A549 (cell line): ENCODE measurements around the gene NPHS1. TPM values are rescaled to one million over a fixed set of nuclear protein-coding genes. Genes with fewer than 3 reads are reported as not detected.

Experiments
- ATAC-seq, 2 experiments: fragments of 200-7000 bp in 1 of 2; fragments of >200 bp in 1 of 2; cut with Nextera tagmentation in 1 of 2; cut with Tn5 transposase in 1 of 2; 3 replicates each; pipeline versions ENCODE4 v1.8.0 to v1.9.1; 2018 to 2020; ENCODE audit warnings: mild to moderate bottlenecking in 1 of 2, moderate library complexity in 1 of 2
- CTCF ChIA-PET: fragments of 300-600 bp; sonication (Branson Sonifier 250); formaldehyde crosslinking; extraction: SDS; loops from one replicate; lab custom pipeline; 2021; ENCODE audit warnings: antibody characterized with exemption, inconsistent platforms; lab: Yijun Ruan, JAX
- POLR2A ChIA-PET: fragments of 350-600 bp; formaldehyde crosslinking; extraction: SDS; loops from one replicate; lab custom pipeline; 2021; ENCODE audit warnings: antibody characterized with exemption, inconsistent platforms; lab: Yijun Ruan, JAX
- DNase-seq, 2 experiments: peaks; one replicate each; pipeline versions ENCODE4 v3.0.0 to v3.0.0-alpha.2; 2011 to 2016; ENCODE audit warnings: low read depth in 1 of 2, low spot score in 1 of 2
- FAIRE-seq: peaks from 2 replicates; lab custom pipeline; 2011; peaks lifted over from hg19 to GRCh38; lab: Jason Lieb, UNC
- H3K27ac ChIP-seq, 2 experiments: fragments of >200 bp; sonication (Bioruptor Twin); formaldehyde crosslinking; 3 replicates each; pipeline ENCODE4 v1.5.1; 2016 to 2017
- H3K4me1 ChIP-seq: fragments of >200 bp; sonication (Bioruptor Twin); formaldehyde crosslinking; 3 replicates; pipeline ENCODE4 v1.6.1; 2016
- H3K4me2 ChIP-seq: fragments of >200 bp; sonication (Bioruptor Twin); formaldehyde crosslinking; 3 replicates; pipeline ENCODE4 v1.6.1; 2016
- H3K4me3 ChIP-seq: fragments of >200 bp; sonication (Bioruptor Twin); formaldehyde crosslinking; 3 replicates; pipeline ENCODE4 v1.5.1; 2016
- H3K9me3 ChIP-seq: fragments of >200 bp; sonication (Bioruptor Twin); formaldehyde crosslinking; 3 replicates; pipeline ENCODE4 v1.6.1; 2016
- ATOH8 ChIP-seq: fragments of 250-450 bp; sonication (Bioruptor Pico); IDR thresholded peaks from 2 replicates; pipeline ENCODE4 v1.5.0; 2020; ENCODE audit warnings: low read depth, mild to moderate bottlenecking, moderate library complexity
- BHLHE40 ChIP-seq: IDR thresholded peaks from 2 replicates; pipeline ENCODE4 v1.6.1; 2012; ENCODE audit warnings: low read depth, low read length, inconsistent platforms
- CBX2 ChIP-seq: fragments of 200-600 bp; sonication (generic); IDR thresholded peaks from 2 replicates; pipeline ENCODE4 v1.6.1; 2016; ENCODE audit warnings: low read depth, mild to moderate bottlenecking, borderline replicate concordance
- EHF ChIP-seq: fragments of 250-450 bp; sonication (Bioruptor Pico); IDR thresholded peaks from 2 replicates; pipeline ENCODE4 v1.5.0; 2020; ENCODE audit warnings: mild to moderate bottlenecking
- EP300 ChIP-seq, 2 experiments: fragments of >200 bp; sonication (Bioruptor Twin); formaldehyde crosslinking; IDR thresholded peaks; 2 replicates in 1 of 2; 3 replicates in 1 of 2; pipeline ENCODE4 v1.6.1; 2016 to 2017
- ESRRA ChIP-seq: fragments of 150-350 bp; IDR thresholded peaks from 2 replicates; pipeline ENCODE4 v1.6.1; 2014; ENCODE audit warnings: mild to moderate bottlenecking, low read length, borderline replicate concordance
- FOXS1 ChIP-seq: fragments of 250-450 bp; sonication (Bioruptor Pico); IDR thresholded peaks from 2 replicates; pipeline ENCODE4 v1.5.0; 2020; ENCODE audit warnings: mild to moderate bottlenecking, moderate library complexity
- GATA3 ChIP-seq: IDR thresholded peaks from 2 replicates; pipeline ENCODE4 v1.6.1; 2012; ENCODE audit warnings: borderline replicate concordance
- HOXB13 ChIP-seq: fragments of 250-450 bp; sonication (Bioruptor Pico); IDR thresholded peaks from 2 replicates; pipeline ENCODE4 v1.5.0; 2020; ENCODE audit warnings: low read depth, mild to moderate bottlenecking, moderate library complexity
- JUN ChIP-seq, 2 experiments: fragments of >200 bp; sonication (Bioruptor Twin); formaldehyde crosslinking; IDR thresholded peaks; 2 replicates in 1 of 2; 3 replicates in 1 of 2; pipeline ENCODE4 v1.6.1; 2016 to 2017
- JUNB ChIP-seq: fragments of >200 bp; sonication (Bioruptor Twin); formaldehyde crosslinking; IDR thresholded peaks from 2 replicates; pipeline ENCODE4 v1.6.1; 2016
- MAZ ChIP-seq: fragments of 150-350 bp; IDR thresholded peaks from 2 replicates; pipeline ENCODE4 v1.6.1; 2014; ENCODE audit warnings: antibody characterized with exemption, low read depth, low read length, borderline replicate concordance
- NFE2L2 ChIP-seq: fragments of 150-350 bp; conservative IDR thresholded peaks from 2 replicates; pipeline ENCODE4 v1.6.1; 2014; ENCODE audit warnings: low read length
- NR3C1 ChIP-seq: fragments of >200 bp; sonication (Bioruptor Twin); formaldehyde crosslinking; IDR thresholded peaks from 3 replicates; pipeline ENCODE4 v1.6.1; 2017
- PHF8 ChIP-seq: fragments of 200-600 bp; sonication (generic); IDR thresholded peaks from 2 replicates; pipeline ENCODE4 v1.6.1; 2016; ENCODE audit warnings: low read depth, mild to moderate bottlenecking, antibody characterized with exemption, moderate library complexity, borderline replicate concordance
- RCOR1 ChIP-seq: fragments of 150-350 bp; IDR thresholded peaks from 2 replicates; pipeline ENCODE4 v1.6.1; 2014; ENCODE audit warnings: antibody characterized with exemption, low read length, low read depth
- RNF2 ChIP-seq: fragments of 200-600 bp; sonication (generic); IDR thresholded peaks from 2 replicates; pipeline ENCODE4 v1.6.1; 2016; ENCODE audit warnings: low read depth, mild to moderate bottlenecking, antibody characterized with exemption, moderate library complexity, borderline replicate concordance
- SMC3 ChIP-seq: fragments of >200 bp; sonication (Bioruptor Twin); formaldehyde crosslinking; IDR thresholded peaks from 3 replicates; pipeline ENCODE4 v1.6.1; 2018; ENCODE audit warnings: inconsistent platforms
- SREBF2 ChIP-seq: fragments of 450-650 bp; IDR thresholded peaks from 2 replicates; pipeline ENCODE4 v1.6.1; 2014; ENCODE audit warnings: mild to moderate bottlenecking, moderate library complexity
- TFCP2L1 ChIP-seq: fragments of 250-450 bp; sonication (Bioruptor Pico); IDR thresholded peaks from 2 replicates; pipeline ENCODE4 v1.5.0; 2021; ENCODE audit warnings: mild to moderate bottlenecking
- USF2 ChIP-seq: fragments of 450-650 bp; IDR thresholded peaks from 2 replicates; pipeline ENCODE4 v1.6.1; 2014; ENCODE audit warnings: antibody characterized with exemption
- ZFP36 ChIP-seq: fragments of 450-650 bp; IDR thresholded peaks from 2 replicates; pipeline ENCODE4 v1.6.1; 2014; ENCODE audit warnings: borderline replicate concordance; ENCODE audit not compliant: partially characterized antibody
- ZNF302 ChIP-seq: fragments of 250-450 bp; sonication (Bioruptor Pico); IDR thresholded peaks from 2 replicates; pipeline ENCODE4 v1.9.0; 2021; ENCODE audit warnings: inconsistent platforms, mild to moderate bottlenecking, moderate library complexity
- WGBS: methylation state at CpG from one replicate; pipeline ENCODE4 v1.1.6; 2017; ENCODE audit errors: missing lambda C conversion rate; 5-methylcytosine and 5-hydroxymethylcytosine counted together
- polyA plus RNA-seq, 4 experiments: library from polyadenylated mRNA; depleted of rRNA in 3 of 4; stranded (reverse); fragments of >200 nt; fragmentation: RNase III in 1 of 4; extraction: RNeasy Plus Mini Kit Qiagen cat#74134 plus additional on column Dnase treatment in 1 of 4; gene quantifications; 2 replicates in 3 of 4; 3 replicates in 1 of 4; pipeline ENCODE4 v1.2.3, GENCODE V29; 2011 to 2017
- TF ChIP-seq, protein P1 (sequence below): fragments of >200 bp; sonication (Bioruptor Twin); formaldehyde crosslinking; IDR thresholded peaks from 3 replicates; pipeline ENCODE4 v1.6.1; 2016

Gene NPHS1
- polyA plus RNA-seq, 2 of the 4 experiments (the other 2 are of a cell fraction) = 0.27 TPM

DNA sequence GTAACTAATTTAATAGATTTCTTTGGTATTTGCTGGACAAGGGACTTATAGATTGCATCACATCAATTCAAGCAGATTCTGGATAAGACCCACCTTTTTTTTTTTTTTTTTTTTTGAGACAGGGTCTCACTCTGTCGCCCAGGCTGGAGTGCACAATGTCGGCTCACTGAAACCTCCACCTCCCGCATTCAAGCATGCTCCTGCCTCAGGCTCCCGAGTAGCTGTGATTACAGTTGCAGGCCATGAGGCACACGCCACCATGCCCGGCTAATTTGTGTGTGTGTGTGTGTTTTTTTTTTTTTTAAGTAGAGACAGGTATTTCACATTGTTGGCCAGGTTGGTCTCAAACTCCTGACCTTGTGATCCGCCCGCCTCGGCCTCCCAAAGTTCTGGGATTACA is 35.5 kb downstream of the NPHS1 start:
- H3K27ac ChIP-seq = no peak overlapping the region
- no peak overlapping the region for H3K4me3 ChIP-seq
- FAIRE-seq = no peak
- ChIA-PET CTCF (interaction anchor here (0.6 to 1.3 kb wide), 6 partner anchors 13 to 162 kb away, joined by 3 to 4 read pairs (median 3); no protein-coding TSS in a partner anchor), POLR2A (interaction anchor here (0.5 kb wide), 1 partner anchor 60 kb away, joined by 4 read pairs; no protein-coding TSS in a partner anchor)
- TF ChIP-seq NR3C1 = no peak
- TF ChIP-seq RNF2 = no peak
- no peak for TF ChIP-seq HOXB13 (CRISPR knock-in tag)
- TF ChIP-seq PHF8 = no peak
- TF ChIP-seq GATA3 = no peak
- no peak for TF ChIP-seq BHLHE40
- no peak for TF ChIP-seq CBX2
- TF ChIP-seq NFE2L2 = no peak
- TF ChIP-seq RCOR1 = no peak
- no peak for TF ChIP-seq ZNF302
- TF ChIP-seq SMC3 = no peak
- TF ChIP-seq MAZ = no peak
- TF ChIP-seq EHF (CRISPR knock-in tag) = no peak
- no peak for TF ChIP-seq JUNB
- TF ChIP-seq, protein P1, sequence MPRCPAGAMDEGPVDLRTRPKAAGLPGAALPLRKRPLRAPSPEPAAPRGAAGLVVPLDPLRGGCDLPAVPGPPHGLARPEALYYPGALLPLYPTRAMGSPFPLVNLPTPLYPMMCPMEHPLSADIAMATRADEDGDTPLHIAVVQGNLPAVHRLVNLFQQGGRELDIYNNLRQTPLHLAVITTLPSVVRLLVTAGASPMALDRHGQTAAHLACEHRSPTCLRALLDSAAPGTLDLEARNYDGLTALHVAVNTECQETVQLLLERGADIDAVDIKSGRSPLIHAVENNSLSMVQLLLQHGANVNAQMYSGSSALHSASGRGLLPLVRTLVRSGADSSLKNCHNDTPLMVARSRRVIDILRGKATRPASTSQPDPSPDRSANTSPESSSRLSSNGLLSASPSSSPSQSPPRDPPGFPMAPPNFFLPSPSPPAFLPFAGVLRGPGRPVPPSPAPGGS = no peak
- TF ChIP-seq FOXS1 (CRISPR knock-in tag) = no peak
- no peak for TF ChIP-seq SREBF2
- TF ChIP-seq EP300 (IDR thresholded peaks at IDR 0.05) = no peak
- no peaks in the 10 kb centered on the region for H3K9me3 ChIP-seq
- H3K4me2 ChIP-seq = no peak overlapping the region
- 77% methylated on average over 9 of the region's 9 CpGs for WGBS
- no peak for ATAC-seq
- peaks cover 10% of the 10 kb centered on the region for H3K4me1 ChIP-seq
- DNase-seq = no peak

DNA sequence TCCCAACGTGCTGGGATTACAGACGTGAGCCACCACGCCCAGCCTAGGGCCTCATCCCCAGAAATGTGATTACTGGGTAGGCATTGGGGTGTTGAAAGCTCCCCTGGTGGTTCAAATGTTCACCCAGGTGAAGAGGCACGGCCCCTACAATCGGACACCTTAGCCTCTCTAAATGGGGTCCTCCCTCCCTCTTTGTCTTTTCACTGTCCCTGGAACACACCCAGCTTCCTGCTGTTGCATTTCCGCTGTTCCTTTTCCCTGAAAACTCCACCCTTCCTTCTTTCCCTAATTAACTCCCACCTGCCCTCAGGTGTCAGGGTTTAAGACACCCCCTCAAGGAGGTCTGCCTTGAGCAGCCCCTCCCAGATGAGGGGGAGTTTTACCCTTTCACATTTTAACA is 36.0 kb downstream of the NPHS1 start:
- Histone ChIP-seq H3K4me2 (no peak overlapping the region), H3K27ac (no peak overlapping the region), H3K4me1 (peaks cover 15% of the 10 kb centered on the region), H3K9me3 (no peaks in the 10 kb centered on the region), H3K4me3 (no peak overlapping the region)
- ChIA-PET CTCF (interaction anchor here (0.6 to 1.5 kb wide), 9 partner anchors 12 to 123 kb away, joined by 3 to 5 read pairs (median 3); partner anchors contain the start of gene APLP1), POLR2A (no interaction called here)
- FAIRE-seq = no peak
- DNase-seq = no peak
- WGBS = 56% methylated on average over 6 of the region's 6 CpGs
- ATAC-seq = no peak
- TF ChIP-seq RNF2 = no peak
- TF ChIP-seq JUN (IDR thresholded peaks at IDR 0.05) = no peak
- no peak for TF ChIP-seq ATOH8
- no peak for TF ChIP-seq ZNF302
- no peak for TF ChIP-seq MAZ
- no peak for TF ChIP-seq ESRRA
- TF ChIP-seq ZFP36 = no peak
- TF ChIP-seq USF2 = no peak
- TF ChIP-seq TFCP2L1 (CRISPR knock-in tag) = no peak
